Caco-2 (cell line): ENCODE data around the gene FCN2. TPM values are rescaled to one million over a fixed set of nuclear protein-coding genes. Genes with fewer than 3 reads are reported as not detected.

ENCODE experiments used
- BruUV-seq: library from RNA; stranded (reverse); fragments of 400-500 nt; replicated peaks from 2 replicates; lab custom pipeline; 2021; lab: Mats Ljungman, UMichigan
- CTCF ChIA-PET: fragments of 300-600 bp; sonication (Branson Sonifier 250); formaldehyde crosslinking; loops from one replicate; lab custom pipeline; 2022; ENCODE audit warnings: antibody characterized with exemption; lab: Charles Lee
- POLR2A ChIA-PET: fragments of 300-600 bp; sonication (Branson Sonifier 250); formaldehyde crosslinking; loops from one replicate; lab custom pipeline; 2022; ENCODE audit warnings: antibody characterized with exemption; lab: Charles Lee
- DNase-seq, 2 experiments: peaks; one replicate each; pipeline versions ENCODE4 v3.0.0 to v3.0.0-alpha.2; 2020 to 2022
- H3K27me3 ChIP-seq: replicated peaks from 2 replicates; pipeline ENCODE4 v1.6.0; 2011; ENCODE audit warnings: low read length; ENCODE audit not compliant: control insufficient read depth, insufficient read depth
- H3K36me3 ChIP-seq: 2 replicates; pipeline ENCODE4 v1.5.1; 2011; ENCODE audit warnings: low read length; ENCODE audit not compliant: control insufficient read depth, insufficient read depth
- H3K4me1 ChIP-seq: fragments of 250-450 bp; sonication (Bioruptor Pico); 2 replicates; pipeline ENCODE4 v1.5.1; 2020; ENCODE audit warnings: mild to moderate bottlenecking
- H3K4me3 ChIP-seq: 2 replicates; pipeline ENCODE4 v1.5.1; 2011; ENCODE audit warnings: low read depth, mild to moderate bottlenecking, control low read depth, low read length
- H3K9me3 ChIP-seq: fragments of 250-450 bp; sonication (Bioruptor Pico); 2 replicates; pipeline ENCODE4 v1.5.1; 2020; ENCODE audit warnings: mild to moderate bottlenecking, moderate library complexity
- H3K27ac Mint-ChIP-seq: one replicate; pipeline ENCODE4 v1.8.0; 2022; ENCODE audit warnings: mixed read lengths; ENCODE audit not compliant: unreplicated experiment
- H3K27me3 Mint-ChIP-seq: one replicate; pipeline ENCODE4 v1.8.0; 2022; ENCODE audit warnings: mixed read lengths; ENCODE audit not compliant: insufficient read depth, unreplicated experiment
- H3K36me3 Mint-ChIP-seq: one replicate; pipeline ENCODE4 v1.8.0; 2022; ENCODE audit warnings: mild to moderate bottlenecking, mixed read lengths; ENCODE audit not compliant: insufficient read depth, unreplicated experiment
- H3K4me1 Mint-ChIP-seq: one replicate; pipeline ENCODE4 v1.8.0; 2022; ENCODE audit warnings: low read depth, mixed read lengths; ENCODE audit not compliant: unreplicated experiment
- H3K4me3 Mint-ChIP-seq: one replicate; pipeline ENCODE4 v1.8.0; 2022; ENCODE audit warnings: mild to moderate bottlenecking, moderate library complexity, mixed read lengths; ENCODE audit not compliant: unreplicated experiment
- H3K9me3 Mint-ChIP-seq: one replicate; pipeline ENCODE4 v1.8.0; 2022; ENCODE audit warnings: mixed read lengths; ENCODE audit not compliant: unreplicated experiment
- CTCF ChIP-seq, 2 experiments: fragments of 200-600 bp in 1 of 2; IDR thresholded peaks; 1 replicate in 1 of 2; 2 replicates in 1 of 2; pipeline versions ENCODE4 v1.5.1 to v1.8.0; 2011 to 2022; ENCODE audit warnings: antibody characterized with exemption in 1 of 2, control low read depth in 1 of 2, inconsistent platforms in 1 of 2, low read depth in 1 of 2, low read length in 1 of 2, mild to moderate bottlenecking in 1 of 2, moderate library complexity in 1 of 2; ENCODE audit not compliant: insufficient read depth in 1 of 2, severe bottlenecking in 1 of 2, unreplicated experiment in 1 of 2
- intact Hi-C: fragments of 100-400 bp; cut with micrococcal nuclease; formaldehyde crosslinking; loops from one replicate; pipeline ENCODE4 v1.10.0; 2022; ENCODE audit not compliant: unreplicated experiment
- total RNA-seq: library from RNA; stranded (reverse); gene quantifications from 2 replicates; pipeline ENCODE4 v1.2.3, GENCODE V29; 2022

FCN2 gene
- total RNA-seq, 1 experiment from 2014 or later: not detected

- peaks cover 21% of the 10 kb centered on the region for H3K27me3 Mint-ChIP-seq
- intact Hi-C loops: no loop called here
- H3K27me3 ChIP-seq: no peaks in the 10 kb centered on the region
Observed at GRCh38 chr9:134872482-134873231, 8.0 kb upstream of the FCN2 start.

DNA sequence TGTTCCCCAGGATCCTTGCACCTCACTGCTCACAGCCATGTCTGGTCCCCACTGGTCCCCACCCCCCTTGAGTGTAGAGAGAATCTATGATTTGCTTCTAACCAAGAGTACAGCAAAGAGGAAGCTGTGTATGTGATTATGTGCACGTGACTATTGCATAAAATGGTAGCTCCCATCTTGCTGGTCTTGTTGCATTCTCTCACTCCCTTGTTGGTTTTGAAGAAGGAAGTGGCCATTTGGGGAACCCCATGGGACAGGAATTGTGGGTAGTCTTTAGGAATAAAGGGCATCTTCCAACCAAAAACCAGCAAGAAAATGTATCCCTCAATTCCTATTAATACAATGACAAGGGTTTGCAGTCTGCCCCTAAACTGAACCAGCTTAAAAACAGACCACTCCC, 5.2 kb upstream of the FCN2 start:
- CTCF ChIA-PET: no interaction called here
- H3K9me3 ChIP-seq: no peaks in the 10 kb centered on the region
- no peaks in the 10 kb centered on the region for H3K36me3 Mint-ChIP-seq
- TF ChIP-seq CTCF (IDR thresholded peaks at IDR 0.05; ENCODE audit: insufficient read depth in 1 of 2, low read depth in 1 of 2, low read length in 1 of 2, severe bottlenecking in 1 of 2, unreplicated experiment in 1 of 2): no peak
- no TSS peak for BruUV-seq
- no peaks in the 10 kb centered on the region for H3K4me1 ChIP-seq
- H3K36me3 ChIP-seq: no peaks in the 10 kb centered on the region
- H3K9me3 Mint-ChIP-seq: no peaks in the 10 kb centered on the region
- POLR2A ChIA-PET: no interaction called here
- H3K4me1 Mint-ChIP-seq: no peaks in the 10 kb centered on the region
- no peak overlapping the region for H3K4me3 Mint-ChIP-seq
- H3K27me3 Mint-ChIP-seq: peaks cover 25% of the 10 kb centered on the region
- H3K27ac Mint-ChIP-seq: no peak overlapping the region
- intact Hi-C loops: no loop called here
- no peak overlapping the region for H3K4me3 ChIP-seq
- no peaks in the 10 kb centered on the region for H3K27me3 ChIP-seq
- no peak for DNase-seq

More at GRCh38 chr9:134872482-134873231, 8.0 kb upstream of the FCN2 start:
- H3K27ac Mint-ChIP-seq: no peak overlapping the region
- H3K4me1 Mint-ChIP-seq: no peaks in the 10 kb centered on the region
- no peak for TF ChIP-seq CTCF (IDR thresholded peaks at IDR 0.05; ENCODE audit: insufficient read depth in 1 of 2, low read depth in 1 of 2, low read length in 1 of 2, severe bottlenecking in 1 of 2, unreplicated experiment in 1 of 2)
- CTCF ChIA-PET: no interaction called here
- H3K4me3 Mint-ChIP-seq: no peak overlapping the region
- no peaks in the 10 kb centered on the region for H3K36me3 Mint-ChIP-seq
- no peak overlapping the region for H3K4me3 ChIP-seq
- no peak for DNase-seq
- H3K9me3 Mint-ChIP-seq: no peaks in the 10 kb centered on the region
- POLR2A ChIA-PET: no interaction called here
- no peaks in the 10 kb centered on the region for H3K9me3 ChIP-seq
- H3K4me1 ChIP-seq: no peaks in the 10 kb centered on the region
- H3K36me3 ChIP-seq: no peaks in the 10 kb centered on the region
- no TSS peak for BruUV-seq

GRCh38 chr9:134877541-134877940, 3.1 kb upstream of the FCN2 start:
- H3K27ac Mint-ChIP-seq: no peak overlapping the region
- H3K4me1 Mint-ChIP-seq: no peaks in the 10 kb centered on the region
- TF ChIP-seq CTCF (IDR thresholded peaks at IDR 0.05; ENCODE audit: insufficient read depth in 1 of 2, low read depth in 1 of 2, low read length in 1 of 2, severe bottlenecking in 1 of 2, unreplicated experiment in 1 of 2): no peak
- BruUV-seq: no TSS peak
- Histone ChIP-seq H3K9me3 (no peaks in the 10 kb centered on the region), H3K27me3 (no peaks in the 10 kb centered on the region), H3K4me1 (no peaks in the 10 kb centered on the region), H3K36me3 (no peaks in the 10 kb centered on the region), H3K4me3 (no peak overlapping the region)
- ChIA-PET POLR2A (no interaction called here), CTCF (no interaction called here)
- H3K27me3 Mint-ChIP-seq: peaks cover 14% of the 10 kb centered on the region
- no peaks in the 10 kb centered on the region for H3K9me3 Mint-ChIP-seq
- DNase-seq: no peak
- no peaks in the 10 kb centered on the region for H3K36me3 Mint-ChIP-seq
- no peak overlapping the region for H3K4me3 Mint-ChIP-seq
- intact Hi-C loops: no loop called here
